Middle frontal gyrus (tissue), 1 donor: Measurements from ENCODE around the gene WDR7.

Experiments
- DNase-seq: peaks from one replicate; pipeline ENCODE4 v3.0.0-alpha.2; 2015; ENCODE audit warnings: low spot score; ENCODE audit errors: extremely low spot score

Gene WDR7

GRCh38 chr18:56721491-56721890 is 70.3 kb downstream of the WDR7 start:
- DNase-seq, result no peak

- DNase-seq, result no peak
Observed at GRCh38 chr18:56722518-56722917, 71.4 kb downstream of the WDR7 start.

GRCh38 chr18:56723068-56723467 is 71.9 kb downstream of the WDR7 start:
- no peak for DNase-seq

- DNase-seq, result no peak
Observed at GRCh38 chr18:56723706-56724105, 72.5 kb downstream of the WDR7 start.

GRCh38 chr18:56726906-56727305 is 75.7 kb downstream of the WDR7 start:
- DNase-seq, result no peak

GRCh38 chr18:56727399-56727798 is 76.2 kb downstream of the WDR7 start:
- no peak for DNase-seq

- DNase-seq, result no peak
Observed at GRCh38 chr18:56728741-56729140, 77.6 kb downstream of the WDR7 start.

- DNase-seq, result no peak
Observed at GRCh38 chr18:56738184-56738583, 87.0 kb downstream of the WDR7 start.

- DNase-seq, result no peak
Observed at GRCh38 chr18:56739731-56740130, 88.6 kb downstream of the WDR7 start.

GRCh38 chr18:56740645-56741044 is 89.5 kb downstream of the WDR7 start:
- no peak for DNase-seq

- DNase-seq, result no peak
Observed at GRCh38 chr18:56741685-56742084, 90.5 kb downstream of the WDR7 start.

- no peak for DNase-seq
Observed at GRCh38 chr18:56743115-56743514, 92.0 kb downstream of the WDR7 start.

- no peak for DNase-seq
Observed at GRCh38 chr18:56747032-56747658, 96.0 kb downstream of the WDR7 start.

- DNase-seq, result no peak
Observed at GRCh38 chr18:56747857-56748256, 96.7 kb downstream of the WDR7 start.

- peak; percentile 35 for DNase-seq
Observed at GRCh38 chr18:56748698-56749268, 97.6 kb downstream of the WDR7 start.

- DNase-seq, result no peak
Observed at GRCh38 chr18:56756966-56757365, 105.8 kb downstream of the WDR7 start.

GRCh38 chr18:56770097-56770496 is 118.9 kb downstream of the WDR7 start:
- DNase-seq, result no peak

GRCh38 chr18:56770873-56771272 is 119.7 kb downstream of the WDR7 start:
- DNase-seq, result no peak

- no peak for DNase-seq
Observed at GRCh38 chr18:56775701-56776100, 124.5 kb downstream of the WDR7 start.

- DNase-seq, result no peak
Observed at GRCh38 chr18:56787390-56787789, 136.2 kb downstream of the WDR7 start.

- no peak for DNase-seq
Observed at GRCh38 chr18:56789004-56789888, 138.1 kb downstream of the WDR7 start.

GRCh38 chr18:56789889-56790180 is 138.7 kb downstream of the WDR7 start:
- DNase-seq, result no peak

- DNase-seq, result no peak
Observed at GRCh38 chr18:56795381-56795780, 144.2 kb downstream of the WDR7 start.
